Ascending aorta (tissue), 2 donors: ENCODE results near the gene CERK. TPM values are rescaled to one million over a fixed set of nuclear protein-coding genes. Genes with fewer than 3 reads are reported as not detected.

Experiments
- DNase-seq, 2 donors: peaks; one replicate each; pipeline ENCODE4 v3.0.0-alpha.2; 2019; ENCODE audit warnings: low spot score in 2 of 2
- H3K27ac ChIP-seq, 2 donors: fragments of 200-600 bp; sonication (generic); one replicate each; pipeline ENCODE4 v1.5.1; 2016 to 2017; ENCODE audit warnings: mild to moderate bottlenecking in 1 of 2
- H3K27me3 ChIP-seq: fragments of 200-600 bp; sonication (generic); one replicate; pipeline ENCODE4 v1.5.1; 2017
- H3K36me3 ChIP-seq, 2 donors: fragments of 200-600 bp; sonication (generic); one replicate each; pipeline ENCODE4 v1.5.1; 2016
- H3K4me1 ChIP-seq, 2 donors: fragments of 200-600 bp; sonication (generic); one replicate each; pipeline ENCODE4 v1.5.1; 2016 to 2017; ENCODE audit warnings: mild to moderate bottlenecking in 1 of 2
- H3K4me3 ChIP-seq, 2 donors: fragments of 200-600 bp; sonication (generic); one replicate each; pipeline ENCODE4 v1.5.1; 2016 to 2017; ENCODE audit warnings: mild to moderate bottlenecking in 1 of 2
- H3K9me3 ChIP-seq, 2 donors: fragments of 200-600 bp; sonication (generic); one replicate each; pipeline ENCODE4 v1.5.1; 2016
- intact Hi-C: fragments of 100-400 bp; cut with DNase I; formaldehyde crosslinking; loops from one replicate; pipeline ENCODE4 v1.15.1; 2023
- total RNA-seq: library from RNA; depleted of rRNA; stranded (reverse); fragments of >200 nt; gene quantifications from one replicate; pipeline ENCODE4 v1.1.0, GENCODE V29; 2016
- TF ChIP-seq, protein P1 (sequence below), 3 experiments: fragments of 200-600 bp in 2 of 3; fragments of 450-650 bp in 1 of 3; sonication (generic) in 2 of 3; IDR thresholded peaks; one replicate each; pipeline ENCODE4 v1.5.1; 2016 to 2019; ENCODE audit warnings: antibody characterized with exemption in 3 of 3, mild to moderate bottlenecking in 1 of 3, moderate library complexity in 1 of 3

Gene CERK
- total RNA-seq, 1 donor from 2014 or later, result 27.5 TPM

DNA sequence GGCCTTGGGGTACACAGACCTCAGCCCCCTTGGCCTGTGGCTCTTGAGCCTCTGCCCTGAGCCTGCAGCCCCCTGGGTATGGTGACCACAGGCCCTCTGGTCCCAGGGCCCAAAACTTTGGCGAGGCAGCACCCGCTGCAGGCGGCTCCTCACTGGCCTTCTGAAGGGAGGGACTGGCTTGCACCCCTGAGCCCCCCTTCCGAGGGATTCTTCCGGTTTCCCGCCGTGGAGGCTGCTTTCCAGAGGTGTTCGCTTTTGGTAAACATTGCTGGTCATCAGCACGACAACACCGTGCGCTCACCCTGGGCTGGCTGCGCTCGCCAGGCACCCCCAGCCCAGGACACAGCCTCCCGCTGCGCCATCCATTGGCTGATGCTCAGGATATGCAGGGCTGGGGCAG lies 75.8 kb downstream of the CERK start:
- Histone ChIP-seq H3K27me3 (no peaks in the 10 kb centered on the region), H3K27ac (no peak overlapping the region), H3K4me3 (no peak overlapping the region), H3K36me3 (peaks cover 12 to 15% of the 10 kb centered on the region in 2 donors), H3K9me3 (no peaks in the 10 kb centered on the region), H3K4me1 (no peaks in the 10 kb centered on the region)
- TF ChIP-seq, protein P1, sequence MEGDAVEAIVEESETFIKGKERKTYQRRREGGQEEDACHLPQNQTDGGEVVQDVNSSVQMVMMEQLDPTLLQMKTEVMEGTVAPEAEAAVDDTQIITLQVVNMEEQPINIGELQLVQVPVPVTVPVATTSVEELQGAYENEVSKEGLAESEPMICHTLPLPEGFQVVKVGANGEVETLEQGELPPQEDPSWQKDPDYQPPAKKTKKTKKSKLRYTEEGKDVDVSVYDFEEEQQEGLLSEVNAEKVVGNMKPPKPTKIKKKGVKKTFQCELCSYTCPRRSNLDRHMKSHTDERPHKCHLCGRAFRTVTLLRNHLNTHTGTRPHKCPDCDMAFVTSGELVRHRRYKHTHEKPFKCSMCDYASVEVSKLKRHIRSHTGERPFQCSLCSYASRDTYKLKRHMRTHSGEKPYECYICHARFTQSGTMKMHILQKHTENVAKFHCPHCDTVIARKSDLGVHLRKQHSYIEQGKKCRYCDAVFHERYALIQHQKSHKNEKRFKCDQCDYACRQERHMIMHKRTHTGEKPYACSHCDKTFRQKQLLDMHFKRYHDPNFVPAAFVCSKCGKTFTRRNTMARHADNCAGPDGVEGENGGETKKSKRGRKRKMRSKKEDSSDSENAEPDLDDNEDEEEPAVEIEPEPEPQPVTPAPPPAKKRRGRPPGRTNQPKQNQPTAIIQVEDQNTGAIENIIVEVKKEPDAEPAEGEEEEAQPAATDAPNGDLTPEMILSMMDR (IDR thresholded peaks at IDR 0.05), result no peak
- DNase-seq, result no peak
- intact Hi-C loops, result no loop called here

DNA sequence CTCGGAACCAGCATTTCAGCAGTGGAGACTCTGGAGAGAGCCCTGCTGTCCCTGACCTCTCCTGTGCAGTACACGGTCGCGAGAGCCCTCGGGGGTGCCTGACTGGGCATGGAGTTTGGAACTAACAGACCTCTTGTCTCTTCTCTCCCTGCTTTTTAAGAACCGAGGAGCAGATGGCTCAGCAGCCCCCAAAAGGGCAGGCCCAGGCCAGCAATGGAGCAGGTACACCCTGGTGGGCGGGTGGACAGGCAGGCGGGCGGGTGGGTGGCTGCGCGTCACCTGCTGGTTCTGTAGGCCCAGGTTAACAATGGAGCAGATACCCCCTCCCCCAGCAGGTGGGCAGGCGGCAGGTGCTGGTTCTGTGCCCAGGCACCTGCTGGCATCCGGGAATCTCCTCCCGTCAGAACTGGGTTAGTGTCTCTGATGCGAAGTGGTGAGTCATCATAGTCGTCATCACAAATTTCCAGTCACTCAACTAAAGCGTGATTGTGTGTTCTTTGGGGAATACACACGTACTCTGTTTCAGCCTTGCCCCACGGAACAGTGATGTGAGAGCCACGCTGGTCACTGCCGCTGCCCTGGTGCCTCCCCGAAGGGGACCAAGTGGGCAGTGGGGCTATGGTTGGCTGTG lies 76.7 kb downstream of the CERK start:
- H3K9me3 ChIP-seq, result no peaks in the 10 kb centered on the region
- H3K27me3 ChIP-seq, result no peaks in the 10 kb centered on the region
- H3K4me1 ChIP-seq, result no peaks in the 10 kb centered on the region
- TF ChIP-seq, protein P1 (IDR thresholded peaks at IDR 0.05), result no peak
- peaks cover 8 to 12% of the 10 kb centered on the region in 2 donors for H3K36me3 ChIP-seq
- intact Hi-C loops, result no loop called here
- no peak overlapping the region for H3K27ac ChIP-seq
- no peak for DNase-seq
- H3K4me3 ChIP-seq, result no peak overlapping the region

DNA sequence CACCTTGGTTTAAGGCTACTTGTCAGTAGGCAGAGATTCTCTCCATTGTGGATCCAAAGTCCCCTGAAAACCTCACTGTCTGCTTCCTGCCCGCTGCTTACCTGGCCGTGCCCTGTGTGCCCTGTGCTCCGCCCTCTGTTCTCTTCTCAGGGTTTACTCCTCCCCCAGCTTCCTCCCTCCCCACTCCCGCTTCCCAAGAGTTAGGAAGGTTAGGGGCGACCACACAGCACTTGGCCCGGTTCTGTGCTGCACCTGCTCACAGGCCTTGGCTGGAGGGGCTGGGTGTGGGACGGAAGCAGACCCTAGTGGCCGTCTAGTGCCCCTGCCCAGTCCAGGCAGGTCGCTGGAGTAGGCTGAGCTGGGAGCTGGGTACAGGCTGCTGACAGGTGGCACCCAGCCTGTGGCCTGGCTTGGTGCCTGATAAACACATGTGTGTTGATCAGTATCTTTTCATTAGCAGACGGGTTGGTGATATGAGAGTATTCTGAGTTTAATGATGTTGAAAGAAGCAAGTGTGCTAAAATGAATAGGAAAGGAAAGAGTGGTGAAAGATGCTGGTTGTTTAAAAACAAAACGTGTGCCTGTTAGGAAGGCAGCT lies 77.3 kb downstream of the CERK start:
- H3K4me3 ChIP-seq, result no peak overlapping the region
- TF ChIP-seq, protein P1 (IDR thresholded peaks at IDR 0.05), result no peak
- no peaks in the 10 kb centered on the region for H3K9me3 ChIP-seq
- peaks cover 7 to 11% of the 10 kb centered on the region in 2 donors for H3K36me3 ChIP-seq
- no peaks in the 10 kb centered on the region for H3K27me3 ChIP-seq
- DNase-seq, result no peak
- H3K4me1 ChIP-seq, result no peaks in the 10 kb centered on the region
- H3K27ac ChIP-seq, result no peak overlapping the region
- intact Hi-C loops, result no loop called here

DNA sequence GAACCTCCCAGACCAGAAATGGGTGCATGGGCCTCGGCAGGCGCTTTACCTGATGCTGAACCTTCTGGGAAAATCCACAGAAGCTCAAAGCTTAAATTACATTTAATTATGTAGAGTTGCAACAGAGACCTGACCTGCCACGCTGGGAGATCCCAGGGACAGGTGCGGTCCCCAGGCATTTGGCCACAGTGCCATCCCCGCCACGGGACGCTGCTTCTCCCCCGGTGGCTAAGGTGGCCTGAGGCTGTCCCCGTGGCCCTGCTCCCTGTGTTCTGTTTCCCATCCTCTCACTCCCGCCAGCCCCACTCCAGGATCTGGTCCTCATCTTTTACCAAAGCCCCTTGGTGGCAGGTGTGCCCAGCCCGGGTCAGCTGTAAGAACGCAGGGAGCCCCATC lies 78.3 kb downstream of the CERK start:
- DNase-seq, result no peak
- H3K27me3 ChIP-seq, result no peaks in the 10 kb centered on the region
- H3K9me3 ChIP-seq, result no peaks in the 10 kb centered on the region
- TF ChIP-seq, protein P1 (IDR thresholded peaks at IDR 0.05), result no peak
- peaks cover 0 to 7% of the 10 kb centered on the region in 2 donors for H3K36me3 ChIP-seq
- no peaks in the 10 kb centered on the region for H3K4me1 ChIP-seq
- intact Hi-C loops, result no loop called here
- H3K27ac ChIP-seq, result no peak overlapping the region
- no peak overlapping the region for H3K4me3 ChIP-seq

DNA sequence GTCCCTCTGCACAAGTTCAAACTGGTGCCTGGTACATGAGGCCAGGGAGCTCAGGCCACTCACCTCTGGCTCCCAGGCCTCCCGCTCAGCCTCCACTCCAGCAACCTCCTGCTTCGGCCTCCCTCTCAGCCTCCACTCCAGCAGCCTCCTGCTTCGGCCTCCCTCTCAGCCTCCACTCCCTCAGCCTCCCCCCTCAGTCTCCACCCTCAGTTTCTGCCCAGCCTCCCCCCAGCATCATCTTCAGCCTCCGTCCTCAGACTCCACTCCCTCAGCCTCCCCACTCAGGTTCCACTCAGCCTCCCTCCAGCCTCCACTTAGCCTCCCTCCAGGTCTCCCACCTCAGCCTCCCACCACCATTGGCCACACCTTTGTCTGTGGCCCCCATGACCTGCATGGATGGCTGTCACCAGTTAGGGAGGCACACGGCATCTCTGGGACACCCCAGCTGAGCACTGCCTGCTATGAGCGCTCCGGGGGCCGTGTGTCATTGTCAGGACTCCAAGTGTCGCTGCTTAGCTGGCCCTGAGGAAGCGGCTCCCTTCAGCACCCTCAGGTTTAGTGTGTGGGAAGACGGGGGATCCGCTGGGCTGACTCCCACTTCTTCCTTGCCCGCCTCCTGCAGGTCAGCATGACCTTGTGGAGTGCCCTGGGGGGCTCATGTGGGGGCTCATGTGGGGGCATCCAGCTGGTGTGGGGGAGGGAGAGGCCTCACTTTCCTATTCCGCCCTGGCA lies 78.8 kb downstream of the CERK start:
- Histone ChIP-seq H3K27me3 (no peaks in the 10 kb centered on the region), H3K27ac (no peak overlapping the region), H3K4me1 (no peaks in the 10 kb centered on the region), H3K9me3 (no peaks in the 10 kb centered on the region), H3K4me3 (no peak overlapping the region), H3K36me3 (peaks cover 0 to 4% of the 10 kb centered on the region in 2 donors)
- intact Hi-C loops, result no loop called here
- DNase-seq, result no peak
- TF ChIP-seq, protein P1 (IDR thresholded peaks at IDR 0.05), result no peak
